HG03575 (cell line): Measurements from ENCODE around the gene KATNB1.

Experiments
- ATAC-seq: cut with Tn5 transposase; IDR thresholded peaks from one replicate; pipeline ENCODE4 v1.9.1; 2021; ENCODE audit not compliant: unreplicated experiment, insufficient number of reproducible peaks, low FRiP score; ENCODE audit errors: extremely low read depth

The KATNB1 gene

GRCh38 chr16:57735755-57736418, at the start of gene KATNB1:
Gene KATNB1, plus strand, starts transcription at chr16:57735770. Its CDS starts 1,474 bp downstream, at chr16:57737244.
- ATAC-seq: no peak

GRCh38 chr16:57686577-57686976, 49.0 kb upstream of the KATNB1 start:
- ATAC-seq: no peak

GRCh38 chr16:57687363-57687929, 48.1 kb upstream of the KATNB1 start:
- ATAC-seq: no peak

- ATAC-seq: no peak
Observed at GRCh38 chr16:57688487-57688986, 47.0 kb upstream of the KATNB1 start.

GRCh38 chr16:57688987-57689761, 46.4 kb upstream of the KATNB1 start:
- ATAC-seq: no peak

- ATAC-seq: no peak
Observed at GRCh38 chr16:57689762-57690558, 45.6 kb upstream of the KATNB1 start.

- no peak for ATAC-seq
Observed at GRCh38 chr16:57690782-57691471, 44.6 kb upstream of the KATNB1 start.

- ATAC-seq: no peak
Observed at GRCh38 chr16:57692636-57693035, 42.9 kb upstream of the KATNB1 start.

- ATAC-seq: no peak
Observed at GRCh38 chr16:57693550-57693949, 42.0 kb upstream of the KATNB1 start.

- no peak for ATAC-seq
Observed at GRCh38 chr16:57694231-57694724, 41.3 kb upstream of the KATNB1 start.

GRCh38 chr16:57694725-57695679, 40.6 kb upstream of the KATNB1 start, which contains the start of gene DRC7:
Gene DRC7, plus strand, starts transcription at chr16:57694806. Its CDS starts 3,144 bp downstream, at chr16:57697950.
- ATAC-seq: no peak

- ATAC-seq: no peak
Observed at GRCh38 chr16:57695680-57696069, 39.9 kb upstream of the KATNB1 start.

GRCh38 chr16:57696240-57696639, 39.3 kb upstream of the KATNB1 start:
- ATAC-seq: no peak

- no peak for ATAC-seq
Observed at GRCh38 chr16:57697896-57698537, 37.6 kb upstream of the KATNB1 start.

- ATAC-seq: no peak
Observed at GRCh38 chr16:57698812-57699405, 36.7 kb upstream of the KATNB1 start.

GRCh38 chr16:57699481-57699880, 36.1 kb upstream of the KATNB1 start:
- ATAC-seq: no peak

- ATAC-seq: no peak
Observed at GRCh38 chr16:57699899-57700298, 35.7 kb upstream of the KATNB1 start.
